OCI-LY1 (cell line): Measurements from ENCODE around the gene SDR39U1.

Experiments used
- EZH2 ChIP-seq: fragments of 200-600 bp; sonication (generic), shearing (Covaris generic); IDR thresholded peaks from 2 replicates; pipeline ENCODE4 v1.8.0; 2017; ENCODE audit warnings: borderline replicate concordance, mixed run types, mild to moderate bottlenecking, antibody characterized with exemption, low read length, moderate library complexity, mixed read lengths
- TF ChIP-seq, protein P1 (sequence below): fragments of 200-600 bp; sonication (generic), shearing (Covaris generic); IDR thresholded peaks from 2 replicates; pipeline ENCODE4 v1.5.1; 2017; ENCODE audit warnings: mild to moderate bottlenecking, antibody characterized with exemption, low read length, moderate library complexity, mixed read lengths

DNA sequence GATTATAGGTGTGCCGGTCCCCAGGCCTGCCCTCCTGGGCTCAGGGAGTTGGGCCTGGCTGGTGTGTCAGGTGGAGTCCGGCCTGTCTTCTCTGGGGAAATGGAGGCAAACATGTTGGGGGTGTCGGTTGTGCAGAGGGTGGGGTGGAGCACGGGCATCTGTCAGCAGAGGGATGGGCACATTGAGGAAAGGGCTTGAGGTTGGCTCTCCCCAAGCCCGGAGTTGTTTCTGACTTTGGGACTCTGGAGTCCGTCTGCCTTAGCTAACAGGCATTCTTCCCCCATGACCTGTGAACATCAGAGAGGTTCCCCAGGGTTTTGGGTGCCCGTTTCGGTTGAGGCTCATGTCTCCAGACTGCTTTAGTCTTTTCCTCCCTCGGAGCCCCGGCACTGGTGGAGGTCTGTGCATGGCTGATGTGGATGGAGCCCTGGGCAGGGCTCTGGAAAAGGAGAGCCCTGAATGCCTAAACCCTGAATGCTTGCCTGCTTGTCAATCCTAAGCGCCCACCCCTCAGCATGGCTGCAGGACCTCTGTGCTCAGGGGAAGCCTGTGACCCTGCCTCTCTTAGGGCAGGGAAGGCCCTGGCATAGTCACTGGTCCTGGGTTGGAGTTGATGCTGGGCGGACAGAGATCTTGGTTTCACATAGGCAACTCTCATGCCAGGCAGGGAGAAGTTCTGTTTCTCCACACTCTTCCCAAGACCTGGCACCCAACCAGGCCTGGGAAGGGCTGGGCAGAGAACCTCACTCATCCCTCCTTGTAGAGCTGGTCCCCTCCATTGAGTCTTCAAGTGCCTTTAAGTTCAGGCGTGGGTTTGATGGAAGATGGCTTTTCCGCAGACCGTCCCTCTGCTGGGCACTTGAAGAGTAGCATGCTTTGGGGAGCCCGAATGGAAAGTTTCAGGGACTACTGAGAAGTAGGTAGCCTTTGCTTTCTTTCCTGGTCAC, 30.9 kb downstream of the SDR39U1 start:
- TF ChIP-seq, protein P1, sequence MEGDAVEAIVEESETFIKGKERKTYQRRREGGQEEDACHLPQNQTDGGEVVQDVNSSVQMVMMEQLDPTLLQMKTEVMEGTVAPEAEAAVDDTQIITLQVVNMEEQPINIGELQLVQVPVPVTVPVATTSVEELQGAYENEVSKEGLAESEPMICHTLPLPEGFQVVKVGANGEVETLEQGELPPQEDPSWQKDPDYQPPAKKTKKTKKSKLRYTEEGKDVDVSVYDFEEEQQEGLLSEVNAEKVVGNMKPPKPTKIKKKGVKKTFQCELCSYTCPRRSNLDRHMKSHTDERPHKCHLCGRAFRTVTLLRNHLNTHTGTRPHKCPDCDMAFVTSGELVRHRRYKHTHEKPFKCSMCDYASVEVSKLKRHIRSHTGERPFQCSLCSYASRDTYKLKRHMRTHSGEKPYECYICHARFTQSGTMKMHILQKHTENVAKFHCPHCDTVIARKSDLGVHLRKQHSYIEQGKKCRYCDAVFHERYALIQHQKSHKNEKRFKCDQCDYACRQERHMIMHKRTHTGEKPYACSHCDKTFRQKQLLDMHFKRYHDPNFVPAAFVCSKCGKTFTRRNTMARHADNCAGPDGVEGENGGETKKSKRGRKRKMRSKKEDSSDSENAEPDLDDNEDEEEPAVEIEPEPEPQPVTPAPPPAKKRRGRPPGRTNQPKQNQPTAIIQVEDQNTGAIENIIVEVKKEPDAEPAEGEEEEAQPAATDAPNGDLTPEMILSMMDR = peak; percentile 74
- TF ChIP-seq EZH2 = no peak
